IPS-20b (cell line): ENCODE results near the gene TENM4.

Experiments
- H3K27ac ChIP-seq: one replicate; pipeline ENCODE4 v1.5.1; 2013; ENCODE audit warnings: low read length
- H3K27me3 ChIP-seq: 2 replicates; pipeline ENCODE4 v1.6.1; 2013; ENCODE audit warnings: mild to moderate bottlenecking, low read length, inconsistent platforms; ENCODE audit not compliant: insufficient read depth
- H3K36me3 ChIP-seq: 2 replicates; pipeline ENCODE4 v1.6.1; 2013; ENCODE audit warnings: low read depth, mild to moderate bottlenecking, inconsistent platforms, low read length, moderate library complexity; ENCODE audit not compliant: insufficient read depth
- H3K4me1 ChIP-seq: 2 replicates; pipeline ENCODE4 v1.6.1; 2013; ENCODE audit warnings: mild to moderate bottlenecking, control low read depth, inconsistent platforms, low read length, moderate library complexity; ENCODE audit not compliant: insufficient read depth
- H3K4me3 ChIP-seq: 2 replicates; pipeline ENCODE4 v1.5.1; 2013; ENCODE audit warnings: mild to moderate bottlenecking, low read length, inconsistent platforms
- H3K9ac ChIP-seq: 2 replicates; pipeline ENCODE4 v1.6.1; 2013; ENCODE audit warnings: low read depth, mild to moderate bottlenecking, inconsistent platforms, low read length, moderate library complexity
- H3K9me3 ChIP-seq: 2 replicates; pipeline ENCODE4 v1.6.1; 2013; ENCODE audit warnings: mild to moderate bottlenecking, low read depth, low read length, inconsistent platforms; ENCODE audit not compliant: insufficient read depth

Gene TENM4

DNA sequence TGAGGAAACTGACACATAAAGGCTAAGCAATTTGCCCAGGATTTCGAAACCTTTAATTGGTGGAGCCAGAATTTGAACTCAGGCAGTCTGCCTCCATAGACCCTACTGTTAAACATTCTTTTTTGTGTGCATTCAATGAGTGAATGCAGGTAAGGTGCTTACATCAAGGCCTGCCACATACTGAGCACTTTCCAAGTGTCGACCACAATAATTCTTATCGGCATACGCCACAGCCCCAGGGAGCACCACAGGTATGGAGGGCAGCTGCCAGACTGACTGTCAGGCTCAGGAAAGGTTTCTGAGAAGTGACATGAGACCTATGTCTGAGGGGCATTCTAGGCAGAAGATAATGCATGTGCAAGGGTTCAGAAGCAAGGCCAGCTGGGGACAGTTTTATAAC is 531.4 kb downstream of the TENM4 start:
- Histone ChIP-seq H3K4me1 (no peaks in the 10 kb centered on the region), H3K27me3 (no peaks in the 10 kb centered on the region), H3K4me3 (no peak overlapping the region), H3K36me3 (no peaks in the 10 kb centered on the region), H3K27ac (no peak overlapping the region), H3K9ac (no peak overlapping the region), H3K9me3 (no peaks in the 10 kb centered on the region)

DNA sequence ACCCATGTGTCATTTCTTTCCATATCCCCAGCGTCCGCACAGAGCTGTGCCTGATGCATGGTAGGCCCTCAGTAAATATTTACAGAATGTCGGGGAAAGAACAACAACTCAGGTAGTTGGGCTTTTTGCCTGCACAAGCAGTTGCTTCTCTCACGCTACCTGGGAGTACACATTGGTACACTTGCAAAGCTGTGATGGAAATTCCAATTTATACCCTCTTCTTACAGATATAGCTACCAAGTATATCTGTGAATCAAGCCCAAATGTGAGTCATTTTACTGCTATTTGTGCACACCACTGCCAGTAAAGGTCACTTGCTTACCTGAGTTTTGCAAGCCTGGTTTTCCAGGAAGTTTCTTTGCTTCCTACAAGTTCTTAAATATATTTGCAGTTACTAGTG is 533.2 kb downstream of the TENM4 start:
- Histone ChIP-seq H3K4me1 (no peaks in the 10 kb centered on the region), H3K4me3 (no peak overlapping the region), H3K27me3 (no peaks in the 10 kb centered on the region), H3K9ac (no peak overlapping the region), H3K9me3 (no peaks in the 10 kb centered on the region), H3K36me3 (no peaks in the 10 kb centered on the region), H3K27ac (no peak overlapping the region)

DNA sequence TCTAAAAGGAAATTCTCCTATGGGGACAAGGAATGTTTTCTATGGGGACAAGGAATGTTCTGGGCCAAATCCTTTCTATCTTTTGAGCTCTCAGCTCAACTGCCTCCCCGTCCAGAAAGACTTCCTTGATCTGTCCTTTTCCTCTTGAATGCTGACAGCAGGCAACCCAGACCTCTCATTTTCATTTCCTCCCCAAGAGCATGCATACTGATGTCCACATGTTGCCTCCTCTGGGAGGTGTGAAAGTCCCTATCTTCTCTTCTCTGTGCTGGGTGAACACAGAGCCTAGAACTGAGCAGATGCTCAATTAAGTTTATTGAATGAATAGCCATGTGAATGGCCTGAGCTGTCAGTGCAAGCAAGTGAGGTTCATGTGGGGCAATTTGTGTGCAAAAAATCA is 534.3 kb downstream of the TENM4 start:
- Histone ChIP-seq H3K36me3 (no peaks in the 10 kb centered on the region), H3K9ac (no peak overlapping the region), H3K27ac (no peak overlapping the region), H3K27me3 (no peaks in the 10 kb centered on the region), H3K9me3 (no peaks in the 10 kb centered on the region), H3K4me1 (no peaks in the 10 kb centered on the region), H3K4me3 (no peak overlapping the region)

DNA sequence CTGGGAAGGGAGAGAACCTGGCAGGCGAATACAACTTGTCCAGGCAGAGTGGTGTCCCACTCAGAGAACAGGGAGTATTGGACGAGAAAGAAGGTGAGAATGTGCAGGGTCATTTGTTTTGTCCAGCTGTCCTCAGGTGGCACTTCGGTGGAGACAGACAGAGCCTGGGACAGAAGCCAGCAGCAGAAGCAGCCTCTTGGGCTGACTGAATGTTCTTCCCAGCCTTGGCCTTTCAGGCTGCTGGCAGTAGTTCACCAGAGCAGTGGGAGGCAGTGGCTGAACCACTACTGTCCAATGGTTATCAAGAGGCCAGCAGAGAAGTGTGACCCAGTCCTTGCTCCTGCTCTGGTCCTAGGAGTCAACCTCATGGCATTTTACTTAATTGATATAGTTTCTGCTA is 535.1 kb downstream of the TENM4 start:
- Histone ChIP-seq H3K27ac (no peak overlapping the region), H3K4me3 (no peak overlapping the region), H3K27me3 (no peaks in the 10 kb centered on the region), H3K9me3 (no peaks in the 10 kb centered on the region), H3K36me3 (no peaks in the 10 kb centered on the region), H3K9ac (no peak overlapping the region), H3K4me1 (no peaks in the 10 kb centered on the region)

DNA sequence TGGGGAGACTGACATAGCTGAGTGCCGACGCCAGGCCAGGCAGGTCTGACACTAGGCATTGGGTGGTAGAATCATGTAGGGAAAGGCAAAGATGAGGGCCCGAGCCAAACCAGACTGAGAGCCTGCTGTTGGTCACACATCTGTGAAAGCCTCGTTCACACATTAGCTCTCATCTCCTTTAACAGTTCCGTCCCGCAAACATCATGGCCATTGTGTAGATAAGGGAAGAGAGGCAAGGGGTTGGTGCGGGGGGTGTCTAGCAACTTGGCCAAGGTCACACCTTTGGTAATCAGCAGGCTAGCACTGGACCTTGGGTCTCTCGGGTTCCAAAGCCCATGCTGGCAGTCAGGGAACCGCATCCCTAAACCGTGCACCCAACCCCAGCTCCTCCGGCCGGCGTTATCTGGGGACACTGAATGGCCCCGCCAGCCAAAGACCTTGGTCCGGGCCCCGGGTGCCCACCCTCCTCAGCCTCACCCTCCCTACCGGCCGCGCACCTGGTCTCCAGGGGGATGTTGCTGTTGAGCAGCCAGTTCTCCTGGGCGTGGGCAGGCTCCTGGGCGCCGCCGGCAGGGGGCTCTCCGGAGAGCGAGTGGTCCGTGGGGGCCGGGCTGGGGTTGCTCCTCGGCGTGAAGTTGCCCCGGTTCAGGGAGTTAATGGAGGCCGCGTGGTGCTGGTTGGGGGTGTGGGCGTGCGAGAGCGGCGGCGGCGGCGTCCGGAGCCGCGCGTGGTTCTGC is 537.9 kb downstream of the TENM4 start:
- Histone ChIP-seq H3K27ac (no peak overlapping the region), H3K9ac (no peak overlapping the region), H3K27me3 (no peaks in the 10 kb centered on the region), H3K4me1 (no peaks in the 10 kb centered on the region), H3K36me3 (no peaks in the 10 kb centered on the region), H3K9me3 (no peaks in the 10 kb centered on the region), H3K4me3 (no peak overlapping the region)

DNA sequence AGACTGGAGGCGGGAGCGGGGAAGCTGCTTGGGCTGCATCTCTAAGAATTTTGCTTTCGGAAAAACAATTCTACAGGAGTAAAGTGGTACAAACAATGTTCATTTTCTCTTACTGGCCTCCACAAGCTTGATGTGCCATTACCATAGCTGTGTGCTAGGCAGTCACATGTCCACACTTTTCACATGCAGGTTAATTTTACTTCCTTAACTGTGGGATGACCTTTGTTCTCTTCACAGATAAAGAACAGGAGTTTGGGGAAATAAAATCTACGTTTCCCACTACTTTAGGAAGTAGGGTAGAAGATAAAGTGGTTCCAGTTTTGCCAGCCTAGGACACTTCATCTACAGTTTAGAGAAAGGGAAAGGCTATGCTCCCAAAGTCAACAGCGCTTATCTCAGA is 539.0 kb downstream of the TENM4 start:
- H3K9ac ChIP-seq, result no peak overlapping the region
- no peaks in the 10 kb centered on the region for H3K36me3 ChIP-seq
- no peaks in the 10 kb centered on the region for H3K9me3 ChIP-seq
- no peak overlapping the region for H3K4me3 ChIP-seq
- H3K4me1 ChIP-seq, result no peaks in the 10 kb centered on the region
- H3K27me3 ChIP-seq, result no peaks in the 10 kb centered on the region
- no peak overlapping the region for H3K27ac ChIP-seq

DNA sequence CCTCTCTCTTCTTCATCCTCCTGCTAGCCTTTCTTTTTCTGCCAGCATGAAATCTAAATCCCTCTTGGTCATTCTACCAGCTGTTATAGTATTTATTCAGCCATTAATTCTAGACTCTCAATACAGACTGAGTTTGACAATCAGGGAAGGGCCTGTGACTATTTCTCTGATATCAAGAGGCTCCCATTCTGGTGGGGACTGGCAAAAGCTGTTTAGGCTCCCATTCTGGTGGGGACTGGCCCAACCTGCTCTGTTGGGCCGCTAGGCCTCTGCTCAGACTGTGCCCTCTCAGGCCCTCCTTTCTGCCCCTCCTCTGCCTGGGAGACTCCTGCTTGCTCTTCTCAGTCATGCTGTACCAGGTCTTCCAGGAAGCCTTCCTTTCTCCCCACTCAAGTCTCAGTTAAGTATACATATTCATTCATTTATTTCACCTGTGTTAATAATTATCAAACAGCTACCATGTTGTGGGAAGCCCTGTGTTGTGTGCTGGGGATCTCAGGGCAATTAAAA is 542.5 kb downstream of the TENM4 start:
- no peaks in the 10 kb centered on the region for H3K4me1 ChIP-seq
- no peaks in the 10 kb centered on the region for H3K36me3 ChIP-seq
- H3K9ac ChIP-seq, result no peak overlapping the region
- no peak overlapping the region for H3K27ac ChIP-seq
- no peak overlapping the region for H3K4me3 ChIP-seq
- no peaks in the 10 kb centered on the region for H3K9me3 ChIP-seq
- H3K27me3 ChIP-seq, result no peaks in the 10 kb centered on the region

DNA sequence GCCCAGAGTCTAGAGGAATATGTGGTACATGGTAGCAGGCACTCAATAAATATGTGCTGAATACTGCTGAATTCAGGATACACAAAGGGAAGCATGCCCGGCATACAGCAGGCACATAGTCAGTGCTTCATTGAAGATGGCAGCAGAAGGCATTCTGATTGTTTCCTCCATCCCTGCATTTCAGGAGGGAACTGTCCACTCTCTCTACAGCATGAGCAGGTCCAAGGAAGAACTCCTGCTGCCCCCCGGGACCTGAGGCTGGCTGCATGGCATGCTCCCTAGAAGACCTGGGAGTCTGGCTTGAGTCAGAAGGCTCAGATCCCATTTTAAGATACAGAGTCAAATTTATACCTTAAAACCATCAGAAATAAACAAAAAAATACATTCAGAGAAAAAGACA is 546.8 kb downstream of the TENM4 start:
- H3K27me3 ChIP-seq, result no peaks in the 10 kb centered on the region
- no peak overlapping the region for H3K9ac ChIP-seq
- no peak overlapping the region for H3K4me3 ChIP-seq
- H3K27ac ChIP-seq, result no peak overlapping the region
- H3K36me3 ChIP-seq, result no peaks in the 10 kb centered on the region
- H3K4me1 ChIP-seq, result no peaks in the 10 kb centered on the region
- no peaks in the 10 kb centered on the region for H3K9me3 ChIP-seq

DNA sequence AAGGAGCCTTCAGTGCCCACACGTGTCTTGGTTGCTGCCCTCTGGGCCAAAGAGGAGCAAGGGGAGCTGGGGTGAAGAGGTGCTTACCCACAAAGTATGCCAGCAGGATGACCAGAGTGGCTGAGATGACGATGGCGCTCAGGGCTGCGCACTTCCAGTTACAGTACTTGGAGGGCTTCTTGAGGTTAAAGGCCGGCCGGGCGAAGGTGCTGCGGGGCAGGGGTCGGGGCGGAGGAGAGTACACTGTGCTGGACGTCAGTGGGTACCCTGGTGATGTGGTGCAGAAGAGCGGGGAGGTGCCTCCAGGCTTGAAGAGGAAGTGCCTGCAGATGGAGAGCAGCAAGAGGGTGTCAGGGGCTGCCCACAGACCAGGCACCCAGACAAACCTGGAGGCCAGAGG is 551.1 kb downstream of the TENM4 start:
- Histone ChIP-seq H3K9ac (no peak overlapping the region), H3K27me3 (no peaks in the 10 kb centered on the region), H3K4me3 (no peak overlapping the region), H3K36me3 (no peaks in the 10 kb centered on the region), H3K27ac (no peak overlapping the region), H3K9me3 (no peaks in the 10 kb centered on the region), H3K4me1 (peaks cover 4% of the 10 kb centered on the region; the same call in 1 of the 2 replicates)

DNA sequence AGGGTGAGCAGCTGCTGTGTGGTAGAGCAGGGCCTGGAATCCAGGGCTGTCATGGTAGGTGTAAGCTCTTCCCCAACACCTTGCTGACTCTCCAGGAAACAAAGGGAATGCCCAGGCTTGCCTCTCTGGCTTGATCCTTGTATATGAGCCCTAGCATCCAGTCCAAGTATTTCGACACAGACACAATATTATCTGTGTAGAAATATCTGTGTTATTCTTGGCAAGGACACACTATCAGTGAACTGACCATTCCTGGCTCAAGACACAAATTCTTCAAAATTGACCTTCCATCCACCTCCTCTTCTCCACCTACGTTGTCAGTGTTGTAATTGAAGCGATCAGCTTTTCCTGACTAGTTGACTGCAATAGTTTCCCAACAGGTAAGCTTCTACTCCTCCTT is 554.2 kb downstream of the TENM4 start:
- peaks cover 4% of the 10 kb centered on the region; the same call in 1 of the 2 replicates for H3K4me1 ChIP-seq
- no peak overlapping the region for H3K4me3 ChIP-seq
- H3K36me3 ChIP-seq, result no peaks in the 10 kb centered on the region
- no peaks in the 10 kb centered on the region for H3K27me3 ChIP-seq
- H3K27ac ChIP-seq, result no peak overlapping the region
- H3K9me3 ChIP-seq, result no peaks in the 10 kb centered on the region; the same call in 1 of the 2 replicates
- no peak overlapping the region for H3K9ac ChIP-seq

DNA sequence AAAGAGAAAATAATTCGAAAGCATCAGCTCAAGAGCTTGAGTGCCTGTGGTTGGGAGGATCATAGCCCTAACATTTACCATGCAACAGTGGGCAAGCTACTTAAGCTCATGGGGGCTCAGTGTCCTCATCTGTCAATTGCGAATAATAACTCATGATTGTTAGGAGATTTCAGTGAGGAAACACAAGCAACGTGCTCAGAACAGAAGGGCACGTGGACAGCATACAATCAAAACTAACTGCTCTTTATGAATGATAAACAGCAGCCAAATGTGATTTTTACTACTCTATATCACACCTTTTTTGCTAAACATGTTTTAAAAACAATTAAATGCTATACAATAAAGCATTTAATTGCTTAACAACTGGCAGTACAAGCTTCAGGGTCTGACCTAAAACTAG is 556.1 kb downstream of the TENM4 start:
- Histone ChIP-seq H3K9ac (no peak overlapping the region), H3K27me3 (no peaks in the 10 kb centered on the region), H3K9me3 (no peaks in the 10 kb centered on the region; the same call in 1 of the 2 replicates), H3K4me3 (no peak overlapping the region), H3K27ac (no peak overlapping the region), H3K4me1 (peaks cover 4% of the 10 kb centered on the region; the same call in 1 of the 2 replicates), H3K36me3 (peaks cover 11% of the 10 kb centered on the region; the same call in 1 of the 2 replicates)

DNA sequence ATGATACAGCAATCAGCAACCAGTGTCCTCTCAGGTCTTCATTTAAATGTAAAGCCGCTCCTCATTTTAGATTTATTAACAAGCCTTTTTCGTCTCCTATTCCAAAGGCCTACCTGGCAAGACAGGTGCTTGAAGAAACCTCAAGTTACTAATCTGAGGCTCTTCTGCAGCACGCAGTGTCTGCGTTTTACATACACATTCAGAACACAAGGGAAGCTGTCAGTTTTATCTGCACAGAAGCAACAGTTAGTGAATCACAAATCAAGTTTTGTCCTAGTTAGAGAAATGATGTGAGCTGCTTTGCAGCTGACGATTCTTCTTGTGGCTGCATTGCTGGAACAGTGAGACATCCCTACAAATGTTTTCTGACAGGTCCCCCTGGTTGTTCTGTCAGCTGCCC is 557.3 kb downstream of the TENM4 start:
- Histone ChIP-seq H3K27me3 (no peaks in the 10 kb centered on the region), H3K9me3 (peaks cover 7% of the 10 kb centered on the region), H3K36me3 (peaks cover 14% of the 10 kb centered on the region; the same call in 1 of the 2 replicates), H3K4me3 (no peak overlapping the region), H3K4me1 (peaks cover 4% of the 10 kb centered on the region; the same call in 1 of the 2 replicates), H3K27ac (no peak overlapping the region), H3K9ac (no peak overlapping the region)
